8988T (cell line): ENCODE results near the gene NLGN2.

ENCODE experiments used
- DNase-seq: peaks from one replicate; pipeline ENCODE4 v3.0.0; 2011

NLGN2 gene

DNA sequence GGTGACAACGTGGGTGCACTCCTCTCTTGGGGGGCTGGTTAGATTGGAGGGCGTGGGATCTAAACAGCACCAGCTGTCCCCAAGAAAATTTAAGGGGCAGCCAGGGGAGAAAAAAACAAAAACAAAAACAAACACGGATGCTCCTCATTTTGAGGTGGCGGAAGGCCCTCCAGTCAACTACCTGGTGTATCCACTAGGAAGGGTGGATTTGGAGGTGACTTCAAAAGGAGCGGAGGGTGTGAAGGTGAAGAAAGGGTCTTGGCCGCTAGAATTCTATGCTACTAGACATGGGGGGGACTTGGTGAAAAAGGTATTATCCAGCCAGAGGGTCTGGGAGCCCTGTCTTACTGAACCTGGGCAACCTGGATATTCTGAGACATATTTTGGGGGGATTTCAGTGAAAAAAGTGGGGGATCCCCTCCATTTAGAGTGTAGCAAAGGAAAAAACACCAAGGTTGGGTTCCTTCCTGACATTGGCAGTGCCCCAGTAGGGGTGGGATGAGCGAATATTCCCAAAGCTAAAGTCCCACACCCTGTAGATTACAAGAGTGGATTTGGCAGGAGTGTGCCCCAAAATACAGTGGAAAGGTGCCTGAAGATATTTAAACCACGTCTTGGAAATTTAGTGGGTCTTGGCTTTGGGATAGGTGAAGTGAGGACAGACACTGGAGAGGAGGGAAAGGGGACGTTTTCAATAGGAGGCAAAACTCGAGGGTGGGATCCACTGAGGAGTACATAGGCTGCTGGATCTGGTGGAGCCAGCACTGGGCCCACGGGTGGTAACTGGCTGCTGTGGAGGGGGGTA, 31.2 kb downstream of the NLGN2 start:
- no peak for DNase-seq

GRCh38 chr17:7439462-7440112, 31.9 kb downstream of the NLGN2 start, which contains the start of gene FGF11:
Gene FGF11 (plus strand): TSS chr17:7439512. CDS start chr17:7439621, 109 bp downstream.
- DNase-seq: no peak

- DNase-seq: no peak
These were observed 32.6 kb downstream of the NLGN2 start for GRCh38 chr17:7440113-7440833.

DNA sequence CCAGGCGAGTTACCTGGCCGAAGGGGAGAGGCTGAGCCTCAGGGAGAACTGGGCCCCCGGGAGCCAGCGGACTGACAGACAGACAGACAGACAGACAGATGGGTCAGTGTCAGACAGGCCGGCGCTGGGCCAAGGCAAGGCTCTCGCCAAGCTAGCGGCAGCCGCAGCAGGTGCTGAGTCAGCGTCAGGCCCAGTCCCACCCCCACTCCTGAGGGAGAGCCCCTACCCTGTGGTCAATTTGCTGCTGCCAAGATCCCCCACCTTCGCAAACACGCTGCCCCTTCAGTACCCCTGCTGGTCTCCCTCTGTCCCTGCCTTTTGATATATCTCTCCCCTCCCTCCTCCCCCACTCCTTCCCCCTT, 33.2 kb downstream of the NLGN2 start:
- DNase-seq: no peak

DNA sequence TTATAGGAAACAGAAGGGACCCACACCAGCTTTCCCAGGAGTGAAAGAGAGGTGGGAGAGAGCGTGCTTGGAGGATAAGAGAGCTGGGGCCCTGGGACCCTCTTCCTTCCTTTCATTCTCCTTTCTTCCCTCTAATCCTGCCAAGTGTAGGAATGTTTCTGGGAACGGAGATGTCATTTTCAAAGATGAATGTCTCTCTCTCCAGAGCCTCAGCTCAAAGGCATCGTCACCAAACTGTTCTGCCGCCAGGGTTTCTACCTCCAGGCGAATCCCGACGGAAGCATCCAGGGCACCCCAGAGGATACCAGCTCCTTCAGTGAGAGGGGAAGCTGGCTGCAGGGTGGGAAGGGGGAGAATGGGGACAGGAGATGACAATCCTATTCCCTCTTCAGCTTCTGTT, 33.6 kb downstream of the NLGN2 start:
- no peak for DNase-seq

DNA sequence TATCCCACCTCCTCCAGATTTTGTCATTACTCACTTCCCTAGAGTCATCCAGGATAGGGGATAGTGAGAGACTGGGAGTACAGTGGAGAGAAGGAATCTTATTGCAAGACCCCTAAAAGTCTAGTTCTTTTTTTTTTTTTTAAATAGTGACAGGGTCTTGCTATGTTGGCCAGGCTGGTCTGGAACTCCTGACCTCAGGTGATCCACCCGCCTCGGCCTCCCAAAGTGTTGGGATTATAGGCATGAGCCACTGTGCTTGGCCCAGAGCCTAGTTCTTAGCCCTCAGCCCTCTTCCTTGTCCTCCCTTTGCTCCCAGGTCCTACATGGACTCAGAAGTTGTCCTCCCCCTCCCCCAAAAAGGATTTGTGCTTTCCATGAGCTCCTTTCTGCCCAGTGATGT, 34.5 kb downstream of the NLGN2 start:
- DNase-seq: no peak

DNA sequence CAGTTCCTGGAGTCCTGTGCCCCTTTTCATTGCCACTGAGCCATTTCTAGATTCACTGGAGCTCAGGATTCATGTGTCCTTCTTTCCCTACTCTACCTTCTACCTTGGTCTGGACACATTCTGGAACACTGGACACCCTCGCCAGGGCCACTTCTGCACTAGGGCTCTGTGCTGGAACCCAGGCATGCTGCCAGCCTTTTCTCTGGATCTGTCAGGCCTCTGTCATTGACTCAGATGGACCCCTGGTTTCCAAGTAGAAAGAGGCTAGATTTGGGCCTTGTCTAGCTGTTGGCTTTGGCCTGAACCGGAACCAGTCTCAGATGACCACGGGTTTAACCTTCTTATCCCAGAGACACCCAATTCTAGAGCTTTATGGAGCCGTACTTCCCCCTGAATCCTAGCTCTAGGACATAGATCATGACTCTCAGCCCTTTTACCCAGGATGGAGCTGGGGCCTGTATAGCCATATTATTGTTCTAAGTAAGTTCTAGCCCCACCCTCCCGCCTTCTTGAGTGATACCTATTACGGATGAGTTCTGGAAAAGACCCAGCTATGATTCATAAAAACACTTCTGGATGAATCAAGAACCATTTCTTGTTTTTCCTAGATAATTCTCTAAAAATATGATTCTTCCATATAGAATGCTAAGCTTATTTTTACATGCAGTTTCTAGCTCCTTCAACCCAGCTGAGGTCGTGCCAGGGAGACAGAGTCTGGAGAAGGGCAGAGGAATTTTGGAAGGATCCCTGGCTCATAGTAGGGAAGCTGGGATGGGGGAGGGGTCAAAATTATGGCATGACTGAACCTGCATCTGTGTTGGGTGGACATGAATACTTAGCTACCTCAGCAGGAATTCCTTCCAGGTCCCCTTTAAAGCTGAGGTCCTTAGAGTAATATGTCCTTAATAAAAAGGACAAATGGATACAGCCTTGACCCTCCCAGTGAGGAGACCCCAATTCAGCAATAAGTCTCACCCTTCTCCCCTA, 36.1 kb downstream of the NLGN2 start:
- no peak for DNase-seq

DNA sequence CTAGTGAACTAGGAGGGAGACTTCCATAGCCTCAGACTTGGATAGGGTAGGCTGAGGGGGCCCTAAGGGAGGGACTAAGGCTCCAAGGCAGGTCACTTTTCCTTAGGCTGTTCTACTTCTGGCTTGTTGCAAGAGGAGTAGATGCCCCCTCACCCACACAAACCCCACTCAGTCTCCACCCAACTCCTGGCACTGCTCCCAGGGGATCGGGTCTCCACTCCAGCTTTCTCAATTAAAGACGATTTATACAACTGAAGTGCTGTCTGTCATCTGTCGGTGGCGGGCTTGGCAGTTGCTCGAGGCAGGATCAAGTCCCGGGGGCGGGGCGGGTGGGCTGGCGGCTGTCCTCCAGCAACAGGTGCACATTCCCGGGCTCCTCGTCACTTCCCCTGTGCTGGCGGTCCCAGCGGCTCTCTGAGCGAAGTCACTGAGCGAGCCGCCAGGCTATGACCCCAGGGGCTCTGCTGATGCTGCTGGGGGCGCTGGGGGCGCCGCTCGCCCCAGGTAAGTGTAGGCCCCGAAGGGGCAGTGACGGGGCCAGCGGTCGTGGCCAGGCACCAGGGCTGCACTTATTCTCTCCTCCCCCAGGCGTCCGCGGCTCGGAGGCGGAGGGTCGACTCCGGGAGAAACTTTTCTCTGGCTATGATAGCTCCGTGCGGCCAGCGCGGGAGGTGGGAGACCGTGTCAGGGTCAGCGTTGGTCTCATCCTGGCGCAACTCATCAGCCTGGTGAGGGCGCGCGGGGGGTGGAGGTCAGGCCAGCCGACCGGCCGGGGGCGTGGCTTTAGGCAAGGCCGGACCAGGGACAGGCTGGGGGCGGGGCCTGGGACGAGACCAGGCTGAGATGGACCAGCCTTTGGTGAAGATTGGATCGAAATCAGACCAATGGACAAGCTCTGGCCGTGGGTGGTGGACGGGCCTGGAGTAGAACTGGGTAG, 37.3 kb downstream of the NLGN2 start, which contains the start of gene CHRNB1:
Gene CHRNB1, plus strand, starts transcription at position 380 of the 937 bp plus-strand sequence. Its CDS starts 67 bp downstream, at position 447.
- peak; percentile 86 for DNase-seq

DNA sequence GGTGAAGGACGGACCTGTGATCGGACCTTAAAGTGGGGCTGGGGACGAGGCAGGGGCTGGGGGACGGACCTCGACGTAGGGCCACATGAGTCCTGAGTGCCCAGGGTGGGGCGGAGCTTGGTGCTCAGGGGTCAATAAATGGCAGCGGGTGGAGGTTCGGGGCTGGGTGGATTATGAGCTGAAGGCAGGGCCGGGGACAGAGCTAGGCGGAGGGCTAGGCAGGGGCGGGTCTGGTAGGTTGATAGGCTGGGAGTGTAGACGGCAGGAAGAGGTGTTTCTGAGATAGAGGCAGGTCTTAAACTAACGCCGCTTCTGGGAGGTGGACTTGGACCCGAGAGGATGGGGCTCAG, 37.9 kb downstream of the NLGN2 start:
- peak; percentile 75 for DNase-seq

DNA sequence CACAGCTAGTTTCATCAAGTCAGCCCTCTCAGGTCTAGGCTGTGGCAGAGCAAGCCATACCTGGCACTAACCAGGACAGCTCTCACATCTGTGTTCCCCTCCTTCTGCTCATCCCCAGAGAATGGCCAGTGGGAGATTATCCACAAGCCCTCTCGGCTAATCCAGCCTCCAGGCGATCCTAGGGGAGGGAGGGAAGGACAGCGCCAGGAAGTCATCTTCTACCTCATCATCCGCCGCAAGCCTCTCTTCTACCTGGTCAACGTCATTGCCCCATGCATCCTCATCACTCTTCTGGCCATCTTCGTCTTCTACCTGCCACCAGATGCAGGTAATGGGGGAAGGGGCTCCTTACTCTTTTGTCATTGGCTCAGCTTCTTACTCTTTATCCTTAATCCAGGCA, 40.8 kb downstream of the NLGN2 start:
- no peak for DNase-seq

- no peak for DNase-seq
These were observed 52.4 kb downstream of the NLGN2 start for GRCh38 chr17:7459961-7460545.

DNA sequence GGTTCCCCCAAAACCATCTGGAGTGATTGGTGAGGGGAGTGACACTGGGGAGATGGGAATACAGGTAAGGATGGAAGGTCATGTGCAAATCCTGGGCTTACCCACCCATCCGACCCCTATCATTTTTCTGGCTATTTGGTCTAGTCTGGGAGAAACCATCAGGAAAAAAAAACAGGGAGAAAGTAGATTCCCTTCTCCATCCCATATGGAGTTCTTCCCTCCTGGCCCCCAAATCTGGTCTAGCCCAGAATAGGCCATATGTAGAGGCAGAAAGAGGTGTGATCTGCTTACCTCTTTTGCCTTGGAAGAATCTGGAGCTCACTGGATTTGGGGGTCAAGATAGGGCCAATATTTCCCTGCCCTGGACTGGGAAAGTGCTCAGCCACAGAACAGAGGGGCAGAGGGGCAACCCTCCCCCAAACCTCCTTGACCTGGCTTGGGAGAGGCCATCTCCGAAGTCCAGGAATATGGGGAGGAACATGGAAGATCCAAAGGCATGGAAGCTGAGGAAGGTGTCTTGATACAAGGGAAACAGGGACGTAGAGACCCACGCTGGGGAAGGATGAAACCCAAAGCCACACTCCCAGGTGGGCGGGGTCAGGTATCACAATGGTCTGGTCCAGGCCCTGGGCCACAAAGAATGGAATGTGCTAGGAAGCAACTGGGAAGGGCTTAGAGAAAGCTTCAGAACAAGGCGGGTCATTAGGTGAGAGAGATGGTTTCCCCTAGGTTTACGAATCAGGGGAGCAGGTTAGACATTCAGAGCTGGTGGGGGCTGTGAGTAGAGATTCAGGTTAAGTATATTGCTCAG, 53.4 kb downstream of the NLGN2 start:
- DNase-seq: no peak

DNA sequence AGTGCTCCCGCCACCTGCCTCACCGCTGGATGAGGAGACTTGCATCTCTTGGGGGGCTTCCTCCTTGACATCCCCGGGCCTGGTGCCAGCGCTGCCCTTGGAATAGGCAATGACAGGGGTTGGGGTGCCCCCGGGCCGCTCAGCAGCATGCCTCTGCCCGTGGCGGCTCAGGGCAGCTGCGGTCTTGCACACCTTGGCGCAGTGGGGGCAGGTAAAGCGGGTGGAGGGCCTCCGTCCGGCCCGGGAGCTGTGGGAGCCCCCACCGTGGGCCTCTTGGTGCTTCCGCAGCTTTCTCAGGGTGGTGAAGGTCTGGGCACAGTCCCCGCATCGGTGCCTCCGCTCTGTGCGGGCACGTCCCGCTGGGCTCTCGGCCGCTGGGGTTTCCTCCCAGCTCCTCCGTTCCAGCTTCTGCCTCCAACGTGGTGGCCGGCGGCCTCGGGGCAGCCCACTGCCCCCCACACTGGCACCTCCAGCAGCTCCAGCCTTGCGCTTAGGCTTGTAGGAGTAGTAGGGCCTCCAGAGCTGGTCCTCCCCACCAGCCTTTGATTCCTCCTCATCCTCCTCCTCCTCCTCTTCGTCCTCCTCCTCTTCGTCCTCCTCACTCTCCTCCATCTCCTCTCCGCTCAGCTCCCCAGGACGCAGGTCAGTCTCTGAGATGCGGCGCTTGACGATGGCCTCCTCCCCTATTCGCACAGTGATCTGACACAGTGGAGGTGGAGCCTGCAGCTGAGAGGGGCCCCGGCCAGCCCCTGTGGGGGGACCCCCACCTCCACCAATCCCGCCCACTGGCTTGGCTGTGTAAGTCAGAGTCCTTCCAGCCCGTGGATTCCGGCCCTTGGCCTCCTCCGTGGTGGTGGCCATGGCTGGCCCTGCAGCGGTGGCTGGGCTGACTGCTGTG, 55.1 kb downstream of the NLGN2 start:
- no peak for DNase-seq

DNA sequence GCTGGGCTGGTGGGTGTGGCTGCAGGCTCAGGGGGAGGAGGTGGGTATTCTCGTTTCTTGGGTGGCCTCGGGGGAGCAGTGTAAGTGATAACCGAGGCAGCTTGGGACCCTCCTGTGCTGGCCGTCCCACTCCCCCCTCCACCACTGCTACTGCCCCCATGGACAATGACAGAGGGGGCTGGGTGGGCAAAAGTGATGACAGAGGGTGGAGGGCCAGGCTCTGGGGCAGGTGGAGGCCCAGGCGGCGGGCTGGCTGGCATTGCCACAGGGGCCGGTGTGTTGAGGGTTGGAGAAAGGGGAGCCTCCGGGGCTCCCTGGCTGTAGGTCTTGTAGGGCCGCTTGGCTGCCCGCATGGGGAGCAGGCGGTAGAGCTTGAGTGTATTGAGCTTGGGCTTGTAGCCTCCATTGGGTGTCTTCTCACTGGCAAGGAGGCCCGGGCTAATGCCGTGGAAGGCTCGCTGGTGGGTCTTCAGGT, 55.8 kb downstream of the NLGN2 start:
- DNase-seq: no peak

DNA sequence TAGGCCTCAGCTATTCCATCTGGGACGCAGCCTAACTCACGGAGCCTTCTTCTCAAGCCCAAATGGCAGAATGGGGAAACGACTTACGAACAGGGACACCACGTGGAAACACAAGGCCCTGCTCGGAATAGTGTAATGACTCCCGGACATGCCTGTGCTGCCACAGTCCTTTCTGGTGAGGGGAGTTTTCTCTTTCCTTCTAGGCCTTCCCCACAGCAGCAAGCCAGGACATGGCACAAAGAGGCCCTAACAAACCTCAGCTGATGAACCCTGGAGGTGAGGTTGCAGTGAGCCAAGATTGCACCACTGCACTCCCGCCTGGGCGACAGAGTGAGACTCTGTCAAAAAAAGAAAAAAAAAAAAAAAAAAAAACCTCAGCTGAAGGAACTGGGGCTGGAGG, 56.4 kb downstream of the NLGN2 start:
- DNase-seq: no peak

DNA sequence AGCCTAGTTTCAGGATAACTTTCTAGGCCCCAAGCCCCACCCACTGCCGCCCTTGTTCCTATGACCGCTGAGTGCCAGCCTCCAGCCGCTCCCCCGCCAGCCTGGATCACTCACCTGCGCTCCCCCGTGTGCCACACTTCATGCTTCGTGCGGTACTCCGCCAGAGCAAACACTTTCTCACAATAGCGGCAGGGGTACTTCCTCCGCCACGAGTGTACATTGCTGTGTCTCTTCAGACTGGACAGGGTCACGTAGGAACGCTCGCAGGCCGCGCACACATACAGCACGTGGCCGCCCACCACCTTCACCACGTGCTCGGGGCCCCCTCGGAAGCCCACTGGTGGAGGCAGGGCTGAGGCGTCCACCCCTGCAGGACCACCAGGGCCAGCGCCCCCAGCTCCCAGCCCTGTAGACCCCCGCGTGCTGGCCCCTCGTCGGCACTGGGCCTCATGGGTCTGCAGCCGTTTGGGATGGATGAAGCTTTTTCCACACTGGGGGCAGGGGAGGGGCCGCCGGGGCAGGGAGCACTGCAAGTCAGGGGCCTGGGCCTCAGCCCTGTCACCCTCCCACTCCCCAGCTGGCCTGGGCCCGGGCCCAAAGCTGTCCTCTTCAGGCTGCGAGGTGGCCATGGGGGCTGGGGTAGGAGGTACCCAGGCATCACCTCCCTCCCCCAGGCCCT, 58.1 kb downstream of the NLGN2 start:
- DNase-seq: no peak

DNA sequence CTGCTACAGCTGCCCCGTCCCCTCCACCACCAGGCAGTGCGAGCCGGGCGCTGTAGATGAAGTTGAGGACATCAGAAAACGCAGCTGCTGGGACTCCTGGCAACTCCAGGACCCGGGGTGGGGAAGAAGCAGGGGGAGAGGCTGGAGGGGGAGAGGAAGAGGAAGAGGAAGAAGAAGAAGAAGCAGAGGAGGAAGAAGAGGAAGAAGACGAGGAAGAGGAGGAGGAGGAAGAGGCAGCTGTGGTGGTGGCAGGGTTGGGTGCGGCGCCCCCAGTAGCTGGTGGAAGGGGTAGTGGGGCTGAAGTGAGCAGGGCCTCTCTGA, 58.6 kb downstream of the NLGN2 start:
- no peak for DNase-seq

DNA sequence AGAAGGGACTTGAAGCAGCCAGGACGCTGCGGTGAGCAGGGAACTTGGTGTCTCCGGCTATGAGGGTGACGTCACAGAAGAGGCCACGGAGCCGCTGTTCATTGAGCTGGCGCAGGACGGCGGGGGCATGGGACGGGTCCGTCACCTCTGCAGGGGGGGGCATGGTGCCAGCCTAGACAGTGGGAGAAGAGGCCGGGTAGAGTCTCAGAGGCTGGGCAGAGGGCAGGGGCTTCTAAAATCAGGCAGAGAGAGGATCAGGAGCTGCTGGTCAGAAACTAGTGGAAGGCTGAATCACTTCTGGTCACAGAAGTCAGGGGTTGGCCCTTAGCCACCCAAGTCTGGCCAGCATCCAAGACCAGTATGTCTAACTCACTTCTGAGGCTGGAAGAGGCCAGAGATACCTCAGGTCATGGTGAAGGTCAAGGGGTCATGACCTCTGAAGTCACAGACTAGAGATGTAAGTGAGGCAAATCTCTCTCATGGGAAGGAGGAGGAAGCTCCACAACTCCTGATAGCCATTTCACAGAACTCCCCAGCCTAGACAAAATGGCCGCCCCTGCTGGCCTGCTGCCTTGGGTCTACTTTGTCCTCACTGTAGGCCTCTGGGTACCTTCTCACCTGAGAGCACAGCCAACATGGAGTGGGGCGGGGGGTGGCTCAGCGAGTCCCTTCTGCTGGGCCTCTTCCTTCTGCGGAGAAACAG, 59.1 kb downstream of the NLGN2 start:
- no peak for DNase-seq
